Heart left ventricle (tissue), 16 donors: ENCODE data around the gene PHF2. TPM values are rescaled to one million over a fixed set of nuclear protein-coding genes. Genes with fewer than 3 reads are reported as not detected.

Experiments used
- ATAC-seq, 4 donors: fragments of 200-7000 bp; cut with Tn5 transposase; one replicate each; pipeline ENCODE4 v1.9.1; 2020 to 2022; ENCODE audit warnings: moderate library complexity in 4 of 4, mild to moderate bottlenecking in 3 of 4, moderate number of reproducible peaks in 1 of 4
- DNase-seq, 5 donors: peaks; one replicate each; pipeline ENCODE4 v3.0.0-alpha.2; 2020
- H3K27ac ChIP-seq, 12 donors: fragments of 200-600 bp; sonication (generic) in 4 of 12; one replicate each; pipeline versions ENCODE4 v1.5.0 to v1.8.0; 2016 to 2022; ENCODE audit warnings: mild to moderate bottlenecking in 2 of 12
- H3K27me3 ChIP-seq, 9 donors: fragments of 200-600 bp; sonication (generic) in 2 of 9; one replicate each; pipeline versions ENCODE4 v1.5.1 to v1.8.0; 2016 to 2022; ENCODE audit warnings: mild to moderate bottlenecking in 3 of 9
- H3K36me3 ChIP-seq, 9 donors: fragments of 200-600 bp; sonication (generic) in 2 of 9; one replicate each; pipeline versions ENCODE4 v1.5.0 to v1.8.0; 2018 to 2022; ENCODE audit warnings: mild to moderate bottlenecking in 2 of 9
- H3K4me1 ChIP-seq, 12 donors: fragments of 200-600 bp; sonication (generic) in 4 of 12; one replicate each; pipeline versions ENCODE4 v1.5.0 to v1.8.0; 2016 to 2022; ENCODE audit warnings: mild to moderate bottlenecking in 3 of 12
- H3K4me3 ChIP-seq, 12 donors: fragments of 200-600 bp; sonication (generic) in 4 of 12; one replicate each; pipeline versions ENCODE4 v1.5.0 to v1.8.0; 2017 to 2022; ENCODE audit warnings: mild to moderate bottlenecking in 9 of 12, moderate library complexity in 4 of 12
- H3K9me3 ChIP-seq, 12 donors: fragments of 200-600 bp; sonication (generic) in 4 of 12; one replicate each; pipeline versions ENCODE4 v1.5.0 to v1.8.0; 2016 to 2022; ENCODE audit warnings: mild to moderate bottlenecking in 1 of 12
- POLR2A ChIP-seq, 2 donors: fragments of 450-650 bp; IDR thresholded peaks; one replicate each; pipeline ENCODE4 v1.6.1; 2017; ENCODE audit warnings: antibody characterized with exemption in 2 of 2, mild to moderate bottlenecking in 2 of 2, moderate library complexity in 2 of 2
- WGBS, 4 donors: extraction: QIAGEN DNeasy Blood & Tissue Kit in 2 of 4; methylation state at CpG; one replicate each; pipeline versions ENCODE4 v1.1.5 to v1.1.7; 2013 to 2018; 5-methylcytosine and 5-hydroxymethylcytosine counted together
- intact Hi-C, 10 donors: fragments of 100-400 bp; cut with DNase I; formaldehyde crosslinking; loops; one replicate each; pipeline versions ENCODE4 v1.11.1 to v1.14.2; 2022
- polyA plus RNA-seq, 2 donors: library from polyadenylated mRNA; stranded (reverse); fragments of 200-250 nt; gene quantifications; one replicate each; pipeline ENCODE4 v1.2.3, GENCODE V29; 2013
- total RNA-seq, 9 donors: library from RNA; depleted of rRNA in 2 of 9; stranded (reverse); fragments of >200 nt in 2 of 9; fragmentation: NEBNext Ultra II Directional in 3 of 9; extraction: Animal tissue kit (Norgen Biotek cat#: 25700) in 3 of 9; gene quantifications; one replicate each; pipeline versions ENCODE4 v1.1.0 to v1.2.4, GENCODE V29; 2016 to 2023
- TF ChIP-seq, protein P1 (sequence below), 12 donors: fragments of 200-600 bp; sonication (generic) in 4 of 12; IDR thresholded peaks; one replicate each; pipeline versions ENCODE4 v1.5.0 to v1.8.0; 2018 to 2022; ENCODE audit warnings: antibody characterized with exemption in 12 of 12, mild to moderate bottlenecking in 5 of 12
- donor health status: ischemic (EF 13 %, LVEDD 7.1; RV severe dilation, severe dysfunction).
- donor health status: healthy with polysubstance abuse.
- donor health status: DM: no; HTN: yes; CAD: no.
- donor health status: DM: no; HTN: no; CAD: no.
- donor health status: ischemic (EF 25% LVEDD 6.9; RV normal size, moderate dysfunction).
- donor health status: ischemic (EF 25% LVEDD 5.7; RV mildly dilated, moderate dysfunction).
- donor health status: healthy.
- donor health status: DM: yes; HTN: yes; CAD: no.
- donor health status: ischemic (EF 35%, LVEDD 5.7; RV mildly dilated, moderate dysfunction).
- donor health status: nonischemic (EF 11% LVEDD 7.7; RV severe dilation, severe dysfunction).
- donor health status: DM: yes; HTN: yes; CAD: no.
- donor health status: PGD.
- donor health status: ischemic (EF 29% LVEDD 5.4; RV normal size, mild dysfunction).
- donor health status: nonischemic (EF 23%, LVEDD 6.1; RV moderate dilation, normal function).

The PHF2 gene
- total and polyA plus RNA-seq, 11 donors = 18.8 to 37.2 (median 22.1) TPM

DNA sequence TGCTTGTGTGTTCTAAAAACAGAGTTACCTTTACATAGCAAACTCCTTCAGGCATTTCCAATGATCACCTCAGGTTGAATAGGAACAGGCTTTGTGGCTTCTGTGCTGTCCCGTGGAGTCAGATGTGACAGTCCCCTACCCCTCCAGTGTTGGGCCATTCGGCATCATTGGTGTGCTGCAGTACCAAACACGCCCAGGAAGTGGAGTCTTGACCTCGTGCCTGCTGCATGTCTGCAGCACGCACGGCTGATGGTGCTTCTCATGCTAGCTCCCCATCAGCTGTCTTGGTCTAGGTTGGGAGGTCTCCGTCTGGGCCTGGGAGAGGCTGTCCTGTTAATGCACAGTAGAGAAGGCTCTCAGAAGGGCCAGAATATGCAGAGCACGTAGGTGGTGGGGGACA, 42.5 kb upstream of the PHF2 start:
- peaks cover 0 to 96% (median 74%) of the 10 kb centered on the region in 9 donors for H3K36me3 ChIP-seq
- no peaks in the 10 kb centered on the region for H3K27me3 ChIP-seq
- H3K27ac ChIP-seq = no peak overlapping the region
- no peak for TF ChIP-seq POLR2A (IDR thresholded peaks at IDR 0.05)
- TF ChIP-seq, protein P1, sequence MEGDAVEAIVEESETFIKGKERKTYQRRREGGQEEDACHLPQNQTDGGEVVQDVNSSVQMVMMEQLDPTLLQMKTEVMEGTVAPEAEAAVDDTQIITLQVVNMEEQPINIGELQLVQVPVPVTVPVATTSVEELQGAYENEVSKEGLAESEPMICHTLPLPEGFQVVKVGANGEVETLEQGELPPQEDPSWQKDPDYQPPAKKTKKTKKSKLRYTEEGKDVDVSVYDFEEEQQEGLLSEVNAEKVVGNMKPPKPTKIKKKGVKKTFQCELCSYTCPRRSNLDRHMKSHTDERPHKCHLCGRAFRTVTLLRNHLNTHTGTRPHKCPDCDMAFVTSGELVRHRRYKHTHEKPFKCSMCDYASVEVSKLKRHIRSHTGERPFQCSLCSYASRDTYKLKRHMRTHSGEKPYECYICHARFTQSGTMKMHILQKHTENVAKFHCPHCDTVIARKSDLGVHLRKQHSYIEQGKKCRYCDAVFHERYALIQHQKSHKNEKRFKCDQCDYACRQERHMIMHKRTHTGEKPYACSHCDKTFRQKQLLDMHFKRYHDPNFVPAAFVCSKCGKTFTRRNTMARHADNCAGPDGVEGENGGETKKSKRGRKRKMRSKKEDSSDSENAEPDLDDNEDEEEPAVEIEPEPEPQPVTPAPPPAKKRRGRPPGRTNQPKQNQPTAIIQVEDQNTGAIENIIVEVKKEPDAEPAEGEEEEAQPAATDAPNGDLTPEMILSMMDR (IDR thresholded peaks at IDR 0.05) = no peak
- DNase-seq (no peak), ATAC-seq (peak in 1 of 4 donors; percentile 45)
- no peaks in the 10 kb centered on the region for H3K9me3 ChIP-seq
- 79 to 91% (median 84%) methylated on average over 8 of the region's 8 CpGs for WGBS, 4 donors
- intact Hi-C loops = loop anchor here in 1 of 10 donors (10.0 kb wide), 1 partner anchor 79 kb away; the partner anchor contains the start of genes FAM120A and FAM120AOS
- H3K4me1 ChIP-seq = peaks cover 0 to 17% (median 7%) of the 10 kb centered on the region in 12 donors
- H3K4me3 ChIP-seq = no peak overlapping the region

DNA sequence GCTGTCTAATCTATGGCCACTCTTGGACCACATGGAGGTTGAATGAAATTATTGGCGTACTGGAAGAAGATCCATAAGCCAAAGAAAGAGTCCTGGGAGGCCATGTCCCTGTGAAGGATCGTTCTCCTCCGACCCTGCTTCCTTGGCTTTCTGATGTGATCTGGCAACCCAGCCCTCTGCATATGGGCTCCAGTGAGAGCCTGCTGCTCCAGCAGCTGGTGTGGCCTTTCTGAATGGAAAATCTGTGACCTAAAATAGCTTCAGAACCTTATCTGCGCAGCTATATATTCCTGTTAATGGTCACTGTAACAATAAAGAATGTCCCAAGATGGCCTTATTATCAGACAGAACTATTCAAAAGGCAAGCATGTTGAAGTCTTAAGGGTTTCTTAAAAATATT, 40.2 kb upstream of the PHF2 start:
- no peaks in the 10 kb centered on the region for H3K9me3 ChIP-seq
- H3K36me3 ChIP-seq = peaks cover 0 to 90% (median 56%) of the 10 kb centered on the region in 9 donors
- H3K4me3 ChIP-seq = no peak overlapping the region
- peak overlapping the region in 4 of 12 donors; percentile 10 to 59 (median 28) for H3K27ac ChIP-seq
- peaks cover 0 to 27% (median 9%) of the 10 kb centered on the region in 12 donors for H3K4me1 ChIP-seq
- H3K27me3 ChIP-seq = no peaks in the 10 kb centered on the region
- intact Hi-C loops = loop anchor here in 1 of 10 donors (10.0 kb wide), 1 partner anchor 81 kb away; the partner anchor contains the start of genes FAM120A and FAM120AOS
- TF ChIP-seq POLR2A (IDR thresholded peaks at IDR 0.05) = no peak
- TF ChIP-seq, protein P1 (IDR thresholded peaks at IDR 0.05) = no peak
- 40 to 68% (median 50%) methylated on average over 4 of the region's 4 CpGs for WGBS, 4 donors
- DNase-seq (peak in 1 of 5 donors; percentile 39), ATAC-seq (peak; percentile 34 to 82 (median 64))

DNA sequence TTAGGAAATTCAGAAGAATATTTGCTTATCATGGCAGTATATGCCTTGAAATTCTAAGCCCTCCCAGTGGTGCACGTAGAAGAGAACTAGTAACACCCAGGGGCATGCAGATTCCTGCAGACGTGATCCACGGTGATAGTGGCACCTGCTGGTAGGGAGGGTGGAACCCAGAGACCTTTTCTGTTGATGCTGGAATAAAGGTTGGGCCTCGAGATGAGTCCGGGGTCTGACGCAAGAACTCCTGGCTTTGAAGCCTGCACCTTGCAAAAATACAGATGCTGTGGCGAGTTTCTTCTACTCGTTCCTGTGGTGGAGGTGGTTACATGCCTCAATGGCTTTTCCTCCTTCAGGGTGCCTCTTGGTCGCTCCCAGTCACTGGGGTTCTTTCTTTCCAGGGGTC, 39.5 kb upstream of the PHF2 start:
- WGBS, 4 donors = 62 to 72% (median 66%) methylated on average over 9 of the region's 9 CpGs
- Histone ChIP-seq H3K4me3 (no peak overlapping the region), H3K36me3 (peaks cover 0 to 90% (median 49%) of the 10 kb centered on the region in 9 donors), H3K4me1 (peaks cover 0 to 29% (median 13%) of the 10 kb centered on the region in 12 donors), H3K27ac (peak overlapping the region in 3 of 12 donors; percentile 23 to 59 (median 34)), H3K9me3 (no peaks in the 10 kb centered on the region), H3K27me3 (no peaks in the 10 kb centered on the region)
- peak in 3 of 4 donors; percentile 44 to 60 (median 51) for ATAC-seq
- no peak for DNase-seq
- intact Hi-C loops = loop anchor here in 1 of 10 donors (10.0 kb wide), 1 partner anchor 82 kb away; the partner anchor contains the start of genes FAM120A and FAM120AOS
- TF ChIP-seq POLR2A (IDR thresholded peaks at IDR 0.05) = no peak
- TF ChIP-seq, protein P1 (IDR thresholded peaks at IDR 0.05) = peak in 4 of 12 donors; percentile 4 to 35 (median 16)

DNA sequence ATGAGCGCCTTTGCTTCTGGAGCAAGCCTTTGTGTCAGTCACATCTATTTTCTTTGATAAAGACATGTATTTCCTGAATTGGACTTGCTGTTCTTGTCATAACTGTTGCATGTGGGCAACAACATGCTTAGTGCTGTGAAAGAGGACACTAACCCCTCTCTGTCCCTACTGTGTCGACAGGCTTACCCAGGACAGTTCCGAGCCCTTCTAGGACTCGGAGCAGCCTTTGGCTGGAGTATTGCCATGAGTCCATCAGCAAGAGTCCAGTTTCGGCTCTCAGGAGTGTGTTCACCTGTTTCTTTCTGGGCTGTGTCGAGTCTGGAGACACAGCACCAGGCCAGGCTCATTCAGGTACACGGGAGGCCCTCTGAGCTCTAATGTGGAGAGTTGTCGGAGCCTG, 36.1 kb upstream of the PHF2 start:
- Histone ChIP-seq H3K4me3 (no peak overlapping the region), H3K27ac (peak overlapping the region in 2 of 12 donors; percentile 7 to 9), H3K36me3 (peaks cover 0 to 82% (median 45%) of the 10 kb centered on the region in 9 donors), H3K4me1 (peaks cover 0 to 38% (median 20%) of the 10 kb centered on the region in 12 donors), H3K9me3 (no peaks in the 10 kb centered on the region), H3K27me3 (no peaks in the 10 kb centered on the region)
- DNase-seq (no peak), ATAC-seq (peak in 3 of 4 donors; percentile 11 to 28 (median 25))
- intact Hi-C loops = loop anchor here in 1 of 10 donors (5.0 kb wide), 1 partner anchor 88 kb away; the partner anchor contains the start of genes FAM120A and FAM120AOS
- WGBS, 4 donors = 57 to 72% (median 68%) methylated on average over 8 of the region's 8 CpGs
- no peak for TF ChIP-seq POLR2A (IDR thresholded peaks at IDR 0.05)
- TF ChIP-seq, protein P1 (IDR thresholded peaks at IDR 0.05) = no peak
